GM12872 (cell line): ENCODE results near the gene GPC6.

Experiments
- CTCF ChIP-seq: IDR thresholded peaks from 3 replicates; pipeline ENCODE4 v1.5.1; 2011; ENCODE audit warnings: low read depth, mild to moderate bottlenecking, low read length, moderate library complexity; ENCODE audit not compliant: insufficient read depth

Gene GPC6

GRCh38 chr13:93225610-93226009 lies 997 bp upstream of the GPC6 start:
- no peak for TF ChIP-seq CTCF

GRCh38 chr13:93226065-93226622 lies 463 bp upstream of the GPC6 start:
- no peak for TF ChIP-seq CTCF

- TF ChIP-seq CTCF = no peak
Measured at GRCh38 chr13:93227280-93227877, 772 bp downstream of the GPC6 start.

GRCh38 chr13:93227878-93228642 lies 1.5 kb downstream of the GPC6 start:
- TF ChIP-seq CTCF = no peak

GRCh38 chr13:93228643-93228937 lies 2.0 kb downstream of the GPC6 start:
- TF ChIP-seq CTCF = no peak

- TF ChIP-seq CTCF = no peak
Measured at GRCh38 chr13:93230261-93230855, 3.8 kb downstream of the GPC6 start.

- TF ChIP-seq CTCF = no peak
Measured at GRCh38 chr13:93231867-93232266, 5.3 kb downstream of the GPC6 start.
